Measurements from ENCODE around the gene GPR39.

The GPR39 gene

DNA sequence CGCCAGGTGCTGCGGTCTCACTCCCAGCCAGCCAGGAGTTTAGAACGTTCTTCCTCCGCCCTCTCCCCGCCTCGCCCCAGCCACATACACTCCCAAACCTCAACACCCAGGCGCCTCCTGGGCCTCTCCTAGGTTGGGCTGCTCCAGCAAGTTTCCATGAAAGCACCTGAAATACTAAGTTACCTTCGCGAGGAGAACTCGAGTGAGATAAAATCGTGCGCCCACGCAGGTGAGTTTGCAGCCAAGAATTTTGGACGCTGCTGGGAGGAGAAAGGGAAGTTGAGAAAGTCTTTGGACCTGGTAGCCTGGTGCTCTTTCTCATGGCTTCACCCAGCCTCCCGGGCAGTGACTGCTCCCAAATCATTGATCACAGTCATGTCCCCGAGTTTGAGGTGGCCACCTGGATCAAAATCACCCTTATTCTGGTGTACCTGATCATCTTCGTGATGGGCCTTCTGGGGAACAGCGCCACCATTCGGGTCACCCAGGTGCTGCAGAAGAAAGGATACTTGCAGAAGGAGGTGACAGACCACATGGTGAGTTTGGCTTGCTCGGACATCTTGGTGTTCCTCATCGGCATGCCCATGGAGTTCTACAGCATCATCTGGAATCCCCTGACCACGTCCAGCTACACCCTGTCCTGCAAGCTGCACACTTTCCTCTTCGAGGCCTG lies at the start of gene GPR39:
TSS of gene GPR39 (plus strand) at position 83 of the 673 bp plus-strand sequence.
- TF ChIP-seq ZFX (IDR thresholded peaks at IDR 0.05; ENCODE audit: borderline replicate concordance), result no peak
- TF ChIP-seq, protein P1, sequence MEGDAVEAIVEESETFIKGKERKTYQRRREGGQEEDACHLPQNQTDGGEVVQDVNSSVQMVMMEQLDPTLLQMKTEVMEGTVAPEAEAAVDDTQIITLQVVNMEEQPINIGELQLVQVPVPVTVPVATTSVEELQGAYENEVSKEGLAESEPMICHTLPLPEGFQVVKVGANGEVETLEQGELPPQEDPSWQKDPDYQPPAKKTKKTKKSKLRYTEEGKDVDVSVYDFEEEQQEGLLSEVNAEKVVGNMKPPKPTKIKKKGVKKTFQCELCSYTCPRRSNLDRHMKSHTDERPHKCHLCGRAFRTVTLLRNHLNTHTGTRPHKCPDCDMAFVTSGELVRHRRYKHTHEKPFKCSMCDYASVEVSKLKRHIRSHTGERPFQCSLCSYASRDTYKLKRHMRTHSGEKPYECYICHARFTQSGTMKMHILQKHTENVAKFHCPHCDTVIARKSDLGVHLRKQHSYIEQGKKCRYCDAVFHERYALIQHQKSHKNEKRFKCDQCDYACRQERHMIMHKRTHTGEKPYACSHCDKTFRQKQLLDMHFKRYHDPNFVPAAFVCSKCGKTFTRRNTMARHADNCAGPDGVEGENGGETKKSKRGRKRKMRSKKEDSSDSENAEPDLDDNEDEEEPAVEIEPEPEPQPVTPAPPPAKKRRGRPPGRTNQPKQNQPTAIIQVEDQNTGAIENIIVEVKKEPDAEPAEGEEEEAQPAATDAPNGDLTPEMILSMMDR (IDR thresholded peaks at IDR 0.05), result no peak
- no peak within 1 kb of the TSS for H3K27ac ChIP-seq

DNA sequence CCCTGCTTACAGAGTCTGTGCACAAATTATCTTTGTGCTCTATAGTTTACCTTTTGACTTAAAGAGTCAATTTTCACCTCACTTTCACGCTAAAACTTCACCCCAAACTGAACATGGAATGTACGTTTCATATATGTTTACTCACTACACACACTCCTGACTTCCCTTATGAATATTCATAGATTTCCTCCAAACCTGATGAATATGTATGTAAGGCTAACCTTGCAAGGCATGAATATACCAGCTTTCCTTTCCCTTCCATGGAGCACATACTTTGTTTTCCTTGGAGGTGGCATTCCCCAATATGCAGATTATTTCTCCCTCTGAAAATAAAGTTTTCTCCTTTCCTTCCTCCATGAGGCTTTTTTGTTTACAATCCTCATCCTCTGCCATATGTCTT lies 48.4 kb upstream of the GPR39 start:
- no peak for TF ChIP-seq ZFX (IDR thresholded peaks at IDR 0.05; ENCODE audit: borderline replicate concordance)
- TF ChIP-seq, protein P1 (IDR thresholded peaks at IDR 0.05), result no peak
- H3K27ac ChIP-seq, result no peak overlapping the region

DNA sequence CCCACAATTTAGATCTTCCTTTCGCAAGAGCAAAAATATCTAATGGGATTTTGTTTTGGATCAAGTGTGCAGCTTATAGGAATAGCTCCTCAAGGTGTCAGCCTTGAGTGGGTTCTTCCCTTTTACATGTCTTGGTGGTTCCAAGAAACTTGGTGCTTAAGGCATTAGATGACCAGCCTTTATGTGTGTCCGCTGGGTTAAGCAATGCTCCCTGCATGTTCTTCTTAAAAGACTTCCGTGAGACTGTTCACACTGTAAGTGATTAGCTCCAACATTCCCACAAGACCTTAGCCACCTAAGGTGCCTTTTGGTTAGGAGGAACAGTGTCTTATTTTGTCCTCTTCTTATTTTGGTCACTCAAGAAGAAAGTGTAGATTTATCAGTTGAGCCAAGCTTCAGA lies 44.3 kb upstream of the GPR39 start:
- no peak for TF ChIP-seq ZFX (IDR thresholded peaks at IDR 0.05; ENCODE audit: borderline replicate concordance)
- TF ChIP-seq, protein P1 (IDR thresholded peaks at IDR 0.05), result no peak
- no peak overlapping the region for H3K27ac ChIP-seq

DNA sequence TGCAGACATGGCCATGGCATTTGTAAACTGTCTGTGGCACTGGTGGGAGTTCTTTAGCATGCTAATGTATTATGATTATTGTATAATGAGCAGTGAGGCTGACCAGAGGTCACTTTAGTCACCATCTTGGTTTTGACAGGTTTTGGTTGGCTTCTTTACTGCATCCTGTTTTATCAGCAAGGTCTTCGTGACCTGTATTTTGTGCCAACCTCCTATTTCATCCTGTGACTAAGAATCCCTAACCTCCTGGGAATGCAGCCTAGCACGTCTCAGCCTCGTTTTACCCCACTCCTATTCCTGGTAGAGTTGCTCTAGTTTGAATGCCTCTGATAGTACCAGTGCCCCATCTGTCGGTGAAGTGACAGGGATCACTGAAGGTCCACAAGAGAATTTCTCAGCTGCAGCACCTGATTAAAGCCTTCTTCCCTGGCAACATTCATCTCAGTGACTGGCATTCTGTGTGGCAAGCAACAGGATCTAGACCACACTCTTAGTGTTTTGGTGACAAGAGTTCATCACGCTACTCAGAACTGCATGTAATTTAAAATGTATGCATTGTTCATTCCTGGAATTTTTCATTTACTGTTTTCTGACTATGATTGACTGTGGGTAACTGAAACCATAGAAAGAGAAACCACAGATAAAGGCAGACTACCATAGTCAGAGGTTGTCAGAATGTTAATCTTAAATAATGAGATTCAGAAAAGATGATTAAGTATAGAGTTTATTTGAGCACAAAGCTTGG lies 43.0 kb upstream of the GPR39 start:
- TF ChIP-seq, protein P1 (IDR thresholded peaks at IDR 0.05), result no peak
- no peak for TF ChIP-seq ZFX (IDR thresholded peaks at IDR 0.05; ENCODE audit: borderline replicate concordance)
- H3K27ac ChIP-seq, result no peak overlapping the region

DNA sequence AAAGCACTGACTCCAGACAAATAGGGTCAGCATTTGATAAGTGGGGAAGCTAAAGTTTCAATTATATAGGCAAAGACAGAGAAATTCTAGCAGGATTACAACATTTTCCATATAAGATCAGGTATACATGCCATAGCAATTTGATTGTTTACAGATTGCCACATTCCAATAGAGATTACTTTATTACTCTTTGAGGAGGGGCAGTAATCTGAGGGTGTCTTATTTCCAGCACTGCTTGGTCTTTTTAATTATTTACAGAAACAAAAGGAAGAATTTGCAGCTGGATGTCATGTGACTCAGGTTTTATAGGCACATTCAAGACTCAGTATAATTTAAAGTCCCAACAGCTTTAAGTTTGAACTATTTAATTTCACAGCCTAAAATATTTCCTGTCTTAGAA lies 42.5 kb upstream of the GPR39 start:
- no peak overlapping the region for H3K27ac ChIP-seq

DNA sequence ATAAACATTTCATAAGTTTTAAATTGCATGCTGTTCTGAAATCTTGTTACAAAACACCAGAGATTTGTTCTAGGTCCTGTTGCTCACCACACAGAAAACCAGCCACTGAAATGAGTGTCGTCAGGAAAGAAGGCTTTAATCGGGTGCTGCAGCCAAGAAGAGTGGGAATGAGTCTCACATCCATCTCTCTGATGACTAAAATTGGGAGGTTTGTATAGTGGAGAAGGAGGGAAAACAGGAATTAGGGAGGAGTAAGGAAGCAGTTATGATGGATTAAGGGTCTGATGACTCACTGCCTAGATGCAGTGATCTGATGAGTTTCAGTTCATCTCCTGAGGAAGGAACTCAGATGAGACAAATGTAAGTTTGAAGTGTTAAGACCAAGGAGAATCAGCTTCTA lies 42.1 kb upstream of the GPR39 start:
- no peak overlapping the region for H3K27ac ChIP-seq
- TF ChIP-seq, protein P1 (IDR thresholded peaks at IDR 0.05), result no peak
- no peak for TF ChIP-seq ZFX (IDR thresholded peaks at IDR 0.05; ENCODE audit: borderline replicate concordance)

More for the DNA sequence above, 42.5 kb upstream of the GPR39 start:
- no peak for TF ChIP-seq ZFX (IDR thresholded peaks at IDR 0.05; ENCODE audit: borderline replicate concordance)
- TF ChIP-seq, protein P1 (IDR thresholded peaks at IDR 0.05), result no peak

DNA sequence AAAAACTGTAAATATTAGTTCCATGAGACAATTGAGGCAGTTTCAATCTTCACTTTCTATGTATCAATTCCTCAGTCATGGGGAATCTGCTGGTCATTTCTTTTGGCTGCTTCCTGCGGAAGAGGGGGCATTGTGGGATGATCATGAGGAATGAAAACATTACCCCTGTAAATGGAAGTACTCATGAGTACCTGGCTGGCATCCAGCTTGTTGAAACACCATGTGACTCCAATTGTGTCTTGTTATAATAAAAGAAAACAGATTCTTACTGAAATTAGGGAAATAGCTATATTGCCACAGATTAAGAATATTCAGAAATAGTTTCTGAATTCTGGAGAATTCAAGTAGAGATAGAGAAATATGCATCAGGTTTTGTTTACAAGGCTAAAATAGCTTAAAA lies 41.6 kb upstream of the GPR39 start:
- H3K27ac ChIP-seq, result no peak overlapping the region
- no peak for TF ChIP-seq ZFX (IDR thresholded peaks at IDR 0.05; ENCODE audit: borderline replicate concordance)
- TF ChIP-seq, protein P1 (IDR thresholded peaks at IDR 0.05), result no peak

Data from 22Rv1 (cell line).